WTC11 (cell line): ENCODE measurements around the gene CLEC3A. TPM values are rescaled to one million over a fixed set of nuclear protein-coding genes. Genes with fewer than 3 reads are reported as not detected.

Experiments
- ATAC-seq: fragments of 200-7000 bp; cut with Tn5 transposase; 2 replicates; pipeline ENCODE4 v1.10.0; 2021; ENCODE audit warnings: mild to moderate bottlenecking, moderate library complexity
- CTCF ChIA-PET: fragments of 300-600 bp; sonication (Branson Sonifier 250); formaldehyde crosslinking; loops from one replicate; lab custom pipeline; 2021; ENCODE audit warnings: antibody characterized with exemption; lab: Charles Lee
- POLR2A ChIA-PET: fragments of 350-600 bp; sonication (Branson Sonifier 250); formaldehyde crosslinking; loops from one replicate; lab custom pipeline; 2021; ENCODE audit warnings: antibody characterized with exemption; lab: Charles Lee
- DNase-seq: peaks from one replicate; pipeline ENCODE4 v3.0.0; 2021; ENCODE audit warnings: low spot score
- H3K27ac Mint-ChIP-seq: 2 replicates; pipeline ENCODE4 v1.8.0; 2021; ENCODE audit warnings: mixed read lengths
- H3K27me3 Mint-ChIP-seq: 2 replicates; pipeline ENCODE4 v1.8.0; 2021; ENCODE audit warnings: low read depth, mild to moderate bottlenecking, moderate library complexity, mixed read lengths
- H3K36me3 Mint-ChIP-seq: 2 replicates; pipeline ENCODE4 v1.8.0; 2021; ENCODE audit warnings: mixed read lengths
- H3K4me1 Mint-ChIP-seq: 2 replicates; pipeline ENCODE4 v1.8.0; 2022; ENCODE audit warnings: mixed read lengths
- H3K4me3 Mint-ChIP-seq: 2 replicates; pipeline ENCODE4 v1.8.0; 2021; ENCODE audit warnings: mild to moderate bottlenecking, moderate library complexity, mixed read lengths
- H3K9me3 Mint-ChIP-seq: 2 replicates; pipeline ENCODE4 v1.8.0; 2021; ENCODE audit warnings: mixed read lengths
- CBFB ChIP-seq: sonication (generic); formaldehyde crosslinking; IDR thresholded peaks from 2 replicates; pipeline ENCODE4 v1.8.1; 2022; ENCODE audit warnings: mild to moderate bottlenecking, low read depth, missing genetic modification reagents
- ELF4 ChIP-seq: sonication (generic); formaldehyde crosslinking; IDR thresholded peaks from 2 replicates; pipeline ENCODE4 v1.8.1; 2022; ENCODE audit warnings: low read depth, mild to moderate bottlenecking, moderate library complexity, missing genetic modification reagents
- ESRRA ChIP-seq: sonication (generic); formaldehyde crosslinking; IDR thresholded peaks from 2 replicates; pipeline ENCODE4 v1.8.1; 2022; ENCODE audit warnings: mild to moderate bottlenecking, missing genetic modification reagents, borderline replicate concordance
- FOXP1 ChIP-seq: sonication (generic); formaldehyde crosslinking; IDR thresholded peaks from 2 replicates; pipeline ENCODE4 v1.8.0; 2022; ENCODE audit warnings: missing genetic modification reagents, mild to moderate bottlenecking, moderate library complexity, borderline replicate concordance
- GTF2I ChIP-seq: fragments of 250-450 bp; sonication (Bioruptor Pico); conservative IDR thresholded peaks from 2 replicates; pipeline ENCODE4 v1.4.0; 2021; ENCODE audit warnings: mild to moderate bottlenecking
- JAZF1 ChIP-seq: fragments of 250-450 bp; sonication (Bioruptor Pico); IDR thresholded peaks from 2 replicates; pipeline ENCODE4 v1.9.0; 2021; ENCODE audit warnings: moderate library complexity, mild to moderate bottlenecking, inconsistent platforms
- JUN ChIP-seq: sonication (generic); formaldehyde crosslinking; IDR thresholded peaks from 2 replicates; pipeline ENCODE4 v1.8.0; 2023; ENCODE audit warnings: mild to moderate bottlenecking, missing genetic modification reagents
- NFATC4 ChIP-seq: fragments of 250-450 bp; sonication (Bioruptor Pico); IDR thresholded peaks from 2 replicates; pipeline ENCODE4 v1.9.0; 2021; ENCODE audit warnings: mild to moderate bottlenecking
- NFE2L1 ChIP-seq: sonication (generic); formaldehyde crosslinking; IDR thresholded peaks from 2 replicates; pipeline ENCODE4 v1.8.1; 2023; ENCODE audit warnings: missing genetic modification reagents
- TEAD1 ChIP-seq: sonication (generic); formaldehyde crosslinking; IDR thresholded peaks from 2 replicates; pipeline ENCODE4 v1.8.0; 2022; ENCODE audit warnings: mild to moderate bottlenecking, missing genetic modification reagents
- TP53 ChIP-seq: sonication (generic); formaldehyde crosslinking; IDR thresholded peaks from 2 replicates; pipeline ENCODE4 v1.8.1; 2023; ENCODE audit warnings: mild to moderate bottlenecking, missing genetic modification reagents
- total RNA-seq: library from RNA; stranded (reverse); gene quantifications from 3 replicates; pipeline ENCODE4 v1.2.3, GENCODE V29; 2021
- TF ChIP-seq, protein P1 (sequence below): sonication (generic); formaldehyde crosslinking; IDR thresholded peaks from 2 replicates; pipeline ENCODE4 v1.8.1; 2023; ENCODE audit warnings: mild to moderate bottlenecking, missing genetic modification reagents, borderline replicate concordance
- TF ChIP-seq, protein P2 (sequence below): sonication (generic); formaldehyde crosslinking; IDR thresholded peaks from 2 replicates; pipeline ENCODE4 v1.8.0; 2022; ENCODE audit warnings: mild to moderate bottlenecking, missing genetic modification reagents
- TF ChIP-seq, protein P3 (sequence below): sonication (generic); formaldehyde crosslinking; IDR thresholded peaks from 2 replicates; pipeline ENCODE4 v1.8.1; 2023; ENCODE audit warnings: mild to moderate bottlenecking, missing genetic modification reagents
- TF ChIP-seq, protein P4 (sequence below): sonication (generic); formaldehyde crosslinking; IDR thresholded peaks from 2 replicates; pipeline ENCODE4 v1.8.0; 2022; ENCODE audit warnings: missing genetic modification reagents
- TF ChIP-seq, protein P5 (sequence below): fragments of 250-450 bp; sonication (Bioruptor Pico); IDR thresholded peaks from 2 replicates; pipeline ENCODE4 v1.8.0; 2021; ENCODE audit warnings: mild to moderate bottlenecking
- TF ChIP-seq, protein P6 (sequence below): sonication (generic); formaldehyde crosslinking; IDR thresholded peaks from 2 replicates; pipeline ENCODE4 v1.8.0; 2022; ENCODE audit warnings: mild to moderate bottlenecking, missing genetic modification reagents
- TF ChIP-seq, protein P7 (sequence below): sonication (generic); formaldehyde crosslinking; IDR thresholded peaks from 2 replicates; pipeline ENCODE4 v1.8.0; 2023; ENCODE audit warnings: missing genetic modification reagents, mild to moderate bottlenecking, borderline replicate concordance
- TF ChIP-seq, protein P8 (sequence below): sonication (generic); formaldehyde crosslinking; IDR thresholded peaks from 2 replicates; pipeline ENCODE4 v1.8.0; 2022; ENCODE audit warnings: mild to moderate bottlenecking, missing genetic modification reagents

CLEC3A gene
- total RNA-seq, 1 experiment from 2014 or later: not detected

DNA sequence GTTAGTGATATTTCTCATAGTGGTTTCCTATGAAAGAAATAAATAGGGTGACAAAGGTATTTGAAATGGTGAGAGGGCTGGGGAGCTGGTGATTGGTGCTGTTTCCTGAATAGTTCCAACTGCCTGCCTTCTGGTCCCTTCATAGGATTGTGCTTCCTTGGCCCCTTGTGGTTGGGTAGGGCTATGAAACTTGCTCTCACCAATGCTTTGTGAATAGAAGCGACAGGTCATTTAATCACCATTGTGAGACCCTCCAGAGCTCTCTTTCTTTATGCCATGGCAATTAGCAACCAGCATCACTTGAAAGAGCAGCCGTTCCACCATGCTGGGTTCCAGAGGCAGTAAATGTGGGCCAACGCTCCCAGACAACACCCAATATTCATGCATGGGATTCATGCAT lies 53.5 kb downstream of the CLEC3A start (continued):
- TF ChIP-seq, protein P1, sequence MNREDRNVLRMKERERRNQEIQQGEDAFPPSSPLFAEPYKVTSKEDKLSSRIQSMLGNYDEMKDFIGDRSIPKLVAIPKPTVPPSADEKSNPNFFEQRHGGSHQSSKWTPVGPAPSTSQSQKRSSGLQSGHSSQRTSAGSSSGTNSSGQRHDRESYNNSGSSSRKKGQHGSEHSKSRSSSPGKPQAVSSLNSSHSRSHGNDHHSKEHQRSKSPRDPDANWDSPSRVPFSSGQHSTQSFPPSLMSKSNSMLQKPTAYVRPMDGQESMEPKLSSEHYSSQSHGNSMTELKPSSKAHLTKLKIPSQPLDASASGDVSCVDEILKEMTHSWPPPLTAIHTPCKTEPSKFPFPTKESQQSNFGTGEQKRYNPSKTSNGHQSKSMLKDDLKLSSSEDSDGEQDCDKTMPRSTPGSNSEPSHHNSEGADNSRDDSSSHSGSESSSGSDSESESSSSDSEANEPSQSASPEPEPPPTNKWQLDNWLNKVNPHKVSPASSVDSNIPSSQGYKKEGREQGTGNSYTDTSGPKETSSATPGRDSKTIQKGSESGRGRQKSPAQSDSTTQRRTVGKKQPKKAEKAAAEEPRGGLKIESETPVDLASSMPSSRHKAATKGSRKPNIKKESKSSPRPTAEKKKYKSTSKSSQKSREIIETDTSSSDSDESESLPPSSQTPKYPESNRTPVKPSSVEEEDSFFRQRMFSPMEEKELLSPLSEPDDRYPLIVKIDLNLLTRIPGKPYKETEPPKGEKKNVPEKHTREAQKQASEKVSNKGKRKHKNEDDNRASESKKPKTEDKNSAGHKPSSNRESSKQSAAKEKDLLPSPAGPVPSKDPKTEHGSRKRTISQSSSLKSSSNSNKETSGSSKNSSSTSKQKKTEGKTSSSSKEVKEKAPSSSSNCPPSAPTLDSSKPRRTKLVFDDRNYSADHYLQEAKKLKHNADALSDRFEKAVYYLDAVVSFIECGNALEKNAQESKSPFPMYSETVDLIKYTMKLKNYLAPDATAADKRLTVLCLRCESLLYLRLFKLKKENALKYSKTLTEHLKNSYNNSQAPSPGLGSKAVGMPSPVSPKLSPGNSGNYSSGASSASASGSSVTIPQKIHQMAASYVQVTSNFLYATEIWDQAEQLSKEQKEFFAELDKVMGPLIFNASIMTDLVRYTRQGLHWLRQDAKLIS: no peak
- TF ChIP-seq, protein P2, sequence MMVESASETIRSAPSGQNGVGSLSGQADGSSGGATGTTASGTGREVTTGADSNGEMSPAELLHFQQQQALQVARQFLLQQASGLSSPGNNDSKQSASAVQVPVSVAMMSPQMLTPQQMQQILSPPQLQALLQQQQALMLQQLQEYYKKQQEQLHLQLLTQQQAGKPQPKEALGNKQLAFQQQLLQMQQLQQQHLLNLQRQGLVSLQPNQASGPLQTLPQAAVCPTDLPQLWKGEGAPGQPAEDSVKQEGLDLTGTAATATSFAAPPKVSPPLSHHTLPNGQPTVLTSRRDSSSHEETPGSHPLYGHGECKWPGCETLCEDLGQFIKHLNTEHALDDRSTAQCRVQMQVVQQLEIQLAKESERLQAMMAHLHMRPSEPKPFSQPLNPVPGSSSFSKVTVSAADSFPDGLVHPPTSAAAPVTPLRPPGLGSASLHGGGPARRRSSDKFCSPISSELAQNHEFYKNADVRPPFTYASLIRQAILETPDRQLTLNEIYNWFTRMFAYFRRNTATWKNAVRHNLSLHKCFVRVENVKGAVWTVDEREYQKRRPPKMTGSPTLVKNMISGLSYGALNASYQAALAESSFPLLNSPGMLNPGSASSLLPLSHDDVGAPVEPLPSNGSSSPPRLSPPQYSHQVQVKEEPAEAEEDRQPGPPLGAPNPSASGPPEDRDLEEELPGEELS (CRISPR knock-in tag): no peak
- TF ChIP-seq, protein P3, sequence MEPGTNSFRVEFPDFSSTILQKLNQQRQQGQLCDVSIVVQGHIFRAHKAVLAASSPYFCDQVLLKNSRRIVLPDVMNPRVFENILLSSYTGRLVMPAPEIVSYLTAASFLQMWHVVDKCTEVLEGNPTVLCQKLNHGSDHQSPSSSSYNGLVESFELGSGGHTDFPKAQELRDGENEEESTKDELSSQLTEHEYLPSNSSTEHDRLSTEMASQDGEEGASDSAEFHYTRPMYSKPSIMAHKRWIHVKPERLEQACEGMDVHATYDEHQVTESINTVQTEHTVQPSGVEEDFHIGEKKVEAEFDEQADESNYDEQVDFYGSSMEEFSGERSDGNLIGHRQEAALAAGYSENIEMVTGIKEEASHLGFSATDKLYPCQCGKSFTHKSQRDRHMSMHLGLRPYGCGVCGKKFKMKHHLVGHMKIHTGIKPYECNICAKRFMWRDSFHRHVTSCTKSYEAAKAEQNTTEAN (CRISPR knock-in tag): no peak
- TF ChIP-seq, protein P4, sequence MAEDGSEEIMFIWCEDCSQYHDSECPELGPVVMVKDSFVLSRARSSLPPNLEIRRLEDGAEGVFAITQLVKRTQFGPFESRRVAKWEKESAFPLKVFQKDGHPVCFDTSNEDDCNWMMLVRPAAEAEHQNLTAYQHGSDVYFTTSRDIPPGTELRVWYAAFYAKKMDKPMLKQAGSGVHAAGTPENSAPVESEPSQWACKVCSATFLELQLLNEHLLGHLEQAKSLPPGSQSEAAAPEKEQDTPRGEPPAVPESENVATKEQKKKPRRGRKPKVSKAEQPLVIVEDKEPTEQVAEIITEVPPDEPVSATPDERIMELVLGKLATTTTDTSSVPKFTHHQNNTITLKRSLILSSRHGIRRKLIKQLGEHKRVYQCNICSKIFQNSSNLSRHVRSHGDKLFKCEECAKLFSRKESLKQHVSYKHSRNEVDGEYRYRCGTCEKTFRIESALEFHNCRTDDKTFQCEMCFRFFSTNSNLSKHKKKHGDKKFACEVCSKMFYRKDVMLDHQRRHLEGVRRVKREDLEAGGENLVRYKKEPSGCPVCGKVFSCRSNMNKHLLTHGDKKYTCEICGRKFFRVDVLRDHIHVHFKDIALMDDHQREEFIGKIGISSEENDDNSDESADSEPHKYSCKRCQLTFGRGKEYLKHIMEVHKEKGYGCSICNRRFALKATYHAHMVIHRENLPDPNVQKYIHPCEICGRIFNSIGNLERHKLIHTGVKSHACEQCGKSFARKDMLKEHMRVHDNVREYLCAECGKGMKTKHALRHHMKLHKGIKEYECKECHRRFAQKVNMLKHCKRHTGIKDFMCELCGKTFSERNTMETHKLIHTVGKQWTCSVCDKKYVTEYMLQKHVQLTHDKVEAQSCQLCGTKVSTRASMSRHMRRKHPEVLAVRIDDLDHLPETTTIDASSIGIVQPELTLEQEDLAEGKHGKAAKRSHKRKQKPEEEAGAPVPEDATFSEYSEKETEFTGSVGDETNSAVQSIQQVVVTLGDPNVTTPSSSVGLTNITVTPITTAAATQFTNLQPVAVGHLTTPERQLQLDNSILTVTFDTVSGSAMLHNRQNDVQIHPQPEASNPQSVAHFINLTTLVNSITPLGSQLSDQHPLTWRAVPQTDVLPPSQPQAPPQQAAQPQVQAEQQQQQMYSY (CRISPR knock-in tag): no peak
- no peak for TF ChIP-seq TP53 (CRISPR knock-in tag)
- TF ChIP-seq JAZF1 (CRISPR knock-in tag): no peak
- TF ChIP-seq GTF2I (CRISPR knock-in tag): no peak
- TF ChIP-seq, all 79 proteins: peak for 0

DNA sequence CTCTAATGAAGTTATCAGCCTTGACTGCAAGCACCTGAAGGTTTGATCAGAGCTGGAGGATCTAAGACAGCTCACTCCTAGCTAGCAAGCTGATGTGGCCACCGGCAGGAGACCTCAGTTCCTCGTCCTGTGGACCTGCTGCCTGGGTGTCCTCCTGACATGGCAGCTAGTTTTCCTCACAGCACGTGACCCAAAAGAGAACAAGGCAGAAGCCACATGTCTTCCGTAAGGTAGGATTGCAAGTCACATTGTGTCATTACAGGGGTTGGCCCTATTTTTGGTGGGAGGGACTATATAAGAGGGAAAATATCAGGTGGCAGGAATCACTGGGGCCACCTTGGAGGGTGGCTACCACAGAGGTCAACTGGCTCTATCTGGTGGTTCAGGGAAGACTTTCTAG lies 59.0 kb downstream of the CLEC3A start:
- no peak for ATAC-seq
- POLR2A ChIA-PET: no interaction called here
- Mint-ChIP-seq H3K27me3 (peaks cover 93% of the 10 kb centered on the region), H3K4me3 (no peak overlapping the region), H3K27ac (no peak overlapping the region), H3K4me1 (no peaks in the 10 kb centered on the region), H3K9me3 (no peaks in the 10 kb centered on the region), H3K36me3 (no peaks in the 10 kb centered on the region)
- no peak for DNase-seq
- CTCF ChIA-PET: no interaction called here
- TF ChIP-seq FOXP1 (CRISPR knock-in tag) (no peak), TEAD1 (CRISPR knock-in tag) (no peak), JUN (CRISPR knock-in tag) (no peak), CBFB (CRISPR knock-in tag) (no peak), JAZF1 (CRISPR knock-in tag) (no peak), NFATC4 (CRISPR knock-in tag) (no peak), ELF4 (CRISPR knock-in tag) (no peak), NFE2L1 (CRISPR knock-in tag) (no peak), ESRRA (no peak)
- TF ChIP-seq, protein P5, sequence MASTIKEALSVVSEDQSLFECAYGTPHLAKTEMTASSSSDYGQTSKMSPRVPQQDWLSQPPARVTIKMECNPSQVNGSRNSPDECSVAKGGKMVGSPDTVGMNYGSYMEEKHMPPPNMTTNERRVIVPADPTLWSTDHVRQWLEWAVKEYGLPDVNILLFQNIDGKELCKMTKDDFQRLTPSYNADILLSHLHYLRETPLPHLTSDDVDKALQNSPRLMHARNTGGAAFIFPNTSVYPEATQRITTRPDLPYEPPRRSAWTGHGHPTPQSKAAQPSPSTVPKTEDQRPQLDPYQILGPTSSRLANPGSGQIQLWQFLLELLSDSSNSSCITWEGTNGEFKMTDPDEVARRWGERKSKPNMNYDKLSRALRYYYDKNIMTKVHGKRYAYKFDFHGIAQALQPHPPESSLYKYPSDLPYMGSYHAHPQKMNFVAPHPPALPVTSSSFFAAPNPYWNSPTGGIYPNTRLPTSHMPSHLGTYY (CRISPR knock-in tag): no peak
- TF ChIP-seq, protein P6, sequence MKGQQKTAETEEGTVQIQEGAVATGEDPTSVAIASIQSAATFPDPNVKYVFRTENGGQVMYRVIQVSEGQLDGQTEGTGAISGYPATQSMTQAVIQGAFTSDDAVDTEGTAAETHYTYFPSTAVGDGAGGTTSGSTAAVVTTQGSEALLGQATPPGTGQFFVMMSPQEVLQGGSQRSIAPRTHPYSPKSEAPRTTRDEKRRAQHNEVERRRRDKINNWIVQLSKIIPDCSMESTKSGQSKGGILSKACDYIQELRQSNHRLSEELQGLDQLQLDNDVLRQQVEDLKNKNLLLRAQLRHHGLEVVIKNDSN (CRISPR knock-in tag): no peak
- TF ChIP-seq, protein P7, sequence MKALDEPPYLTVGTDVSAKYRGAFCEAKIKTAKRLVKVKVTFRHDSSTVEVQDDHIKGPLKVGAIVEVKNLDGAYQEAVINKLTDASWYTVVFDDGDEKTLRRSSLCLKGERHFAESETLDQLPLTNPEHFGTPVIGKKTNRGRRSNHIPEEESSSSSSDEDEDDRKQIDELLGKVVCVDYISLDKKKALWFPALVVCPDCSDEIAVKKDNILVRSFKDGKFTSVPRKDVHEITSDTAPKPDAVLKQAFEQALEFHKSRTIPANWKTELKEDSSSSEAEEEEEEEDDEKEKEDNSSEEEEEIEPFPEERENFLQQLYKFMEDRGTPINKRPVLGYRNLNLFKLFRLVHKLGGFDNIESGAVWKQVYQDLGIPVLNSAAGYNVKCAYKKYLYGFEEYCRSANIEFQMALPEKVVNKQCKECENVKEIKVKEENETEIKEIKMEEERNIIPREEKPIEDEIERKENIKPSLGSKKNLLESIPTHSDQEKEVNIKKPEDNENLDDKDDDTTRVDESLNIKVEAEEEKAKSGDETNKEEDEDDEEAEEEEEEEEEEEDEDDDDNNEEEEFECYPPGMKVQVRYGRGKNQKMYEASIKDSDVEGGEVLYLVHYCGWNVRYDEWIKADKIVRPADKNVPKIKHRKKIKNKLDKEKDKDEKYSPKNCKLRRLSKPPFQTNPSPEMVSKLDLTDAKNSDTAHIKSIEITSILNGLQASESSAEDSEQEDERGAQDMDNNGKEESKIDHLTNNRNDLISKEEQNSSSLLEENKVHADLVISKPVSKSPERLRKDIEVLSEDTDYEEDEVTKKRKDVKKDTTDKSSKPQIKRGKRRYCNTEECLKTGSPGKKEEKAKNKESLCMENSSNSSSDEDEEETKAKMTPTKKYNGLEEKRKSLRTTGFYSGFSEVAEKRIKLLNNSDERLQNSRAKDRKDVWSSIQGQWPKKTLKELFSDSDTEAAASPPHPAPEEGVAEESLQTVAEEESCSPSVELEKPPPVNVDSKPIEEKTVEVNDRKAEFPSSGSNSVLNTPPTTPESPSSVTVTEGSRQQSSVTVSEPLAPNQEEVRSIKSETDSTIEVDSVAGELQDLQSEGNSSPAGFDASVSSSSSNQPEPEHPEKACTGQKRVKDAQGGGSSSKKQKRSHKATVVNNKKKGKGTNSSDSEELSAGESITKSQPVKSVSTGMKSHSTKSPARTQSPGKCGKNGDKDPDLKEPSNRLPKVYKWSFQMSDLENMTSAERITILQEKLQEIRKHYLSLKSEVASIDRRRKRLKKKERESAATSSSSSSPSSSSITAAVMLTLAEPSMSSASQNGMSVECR: no peak
- TF ChIP-seq, protein P8, sequence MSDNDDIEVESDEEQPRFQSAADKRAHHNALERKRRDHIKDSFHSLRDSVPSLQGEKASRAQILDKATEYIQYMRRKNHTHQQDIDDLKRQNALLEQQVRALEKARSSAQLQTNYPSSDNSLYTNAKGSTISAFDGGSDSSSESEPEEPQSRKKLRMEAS (CRISPR knock-in tag): no peak
